HepG2 (cell line): ENCODE results near the gene TAS2R40. TPM values are rescaled to one million over a fixed set of nuclear protein-coding genes. Genes with fewer than 3 reads are reported as not detected.

Experiments used
- ATAC-seq: fragments of 200-7000 bp; cut with Tn5 transposase; 3 replicates; pipeline ENCODE4 v1.9.1; 2020; ENCODE audit warnings: mild to moderate bottlenecking, moderate library complexity
- BruUV-seq: library from RNA; stranded (reverse); fragments of 400-500 nt; replicated peaks from 2 replicates; lab custom pipeline; 2021; lab: Mats Ljungman, UMichigan
- CTCF ChIA-PET: fragments of 300-600 bp; formaldehyde crosslinking; extraction: SDS; loops from one replicate; lab custom pipeline; 2021; ENCODE audit warnings: low total read pairs, inconsistent platforms, low intra/inter-chr PET ratio; lab: Yijun Ruan, JAX
- POLR2A ChIA-PET: fragments of 350-600 bp; sonication (Branson Sonifier 250); formaldehyde crosslinking; loops from one replicate; lab custom pipeline; 2020; ENCODE audit warnings: antibody characterized with exemption, inconsistent platforms; lab: Yijun Ruan, JAX
- DNase-seq: peaks from one replicate; pipeline ENCODE4 v3.0.0-alpha.2; 2015; ENCODE audit warnings: low spot score
- FAIRE-seq: peaks from 3 replicates; lab custom pipeline; 2011; peaks lifted over from hg19 to GRCh38; lab: Jason Lieb, UNC
- H2AFZ ChIP-seq: one replicate; pipeline ENCODE4 v1.6.1; 2011; ENCODE audit warnings: low read length, inconsistent platforms
- H3K27ac ChIP-seq: fragments of 300-600 bp; 3 replicates; pipeline ENCODE4 v1.8.0; 2011; ENCODE audit warnings: mixed run types, mild to moderate bottlenecking, mixed read lengths, low read length, inconsistent platforms; ENCODE audit not compliant: insufficient read depth; ENCODE audit errors: extremely low read length
- H3K27me3 ChIP-seq, 2 experiments: fragments of 200-600 bp in 1 of 2; 2 replicates in 1 of 2; 3 replicates in 1 of 2; pipeline versions ENCODE4 v1.6.0 to v1.8.0; 2011; ENCODE audit warnings: low read length in 2 of 2, mild to moderate bottlenecking in 2 of 2, moderate library complexity in 2 of 2, inconsistent platforms in 1 of 2; ENCODE audit not compliant: insufficient read depth in 2 of 2, control insufficient read depth in 1 of 2
- H3K36me3 ChIP-seq, 2 experiments: fragments of 200-600 bp in 1 of 2; replicated peaks in 1 of 2; 2 replicates in 1 of 2; 3 replicates in 1 of 2; pipeline versions ENCODE4 v1.5.1 to v1.8.0; 2011; ENCODE audit warnings: low read length in 2 of 2, inconsistent platforms in 1 of 2; ENCODE audit not compliant: insufficient read depth in 2 of 2, control insufficient read depth in 1 of 2
- H3K4me1 ChIP-seq: 2 replicates; pipeline ENCODE4 v1.5.1; 2012; ENCODE audit warnings: low read length, inconsistent platforms; ENCODE audit not compliant: insufficient read depth
- H3K4me2 ChIP-seq: 2 replicates; pipeline ENCODE4 v1.6.0; 2011; ENCODE audit warnings: low read depth, low read length, inconsistent platforms
- H3K4me3 ChIP-seq, 3 experiments: fragments of 200-600 bp in 1 of 3; sonication (generic), shearing (Covaris generic) in 1 of 3; replicated peaks in 1 of 3; 2 replicates each; pipeline ENCODE4 v1.5.1; 2011 to 2016; ENCODE audit warnings: low read length in 3 of 3, inconsistent platforms in 2 of 3, low read depth in 2 of 3, mild to moderate bottlenecking in 2 of 3, control low read depth in 1 of 3, mixed read lengths in 1 of 3; ENCODE audit not compliant: insufficient read depth in 1 of 3
- H3K79me2 ChIP-seq: one replicate; pipeline ENCODE4 v1.6.1; 2011; ENCODE audit warnings: low read length, inconsistent platforms; ENCODE audit not compliant: insufficient read depth
- H3K9ac ChIP-seq: 2 replicates; pipeline ENCODE4 v1.6.0; 2011; ENCODE audit warnings: mild to moderate bottlenecking, low read depth, low read length, inconsistent platforms; ENCODE audit not compliant: insufficient read depth
- H3K9me3 ChIP-seq: 2 replicates; pipeline ENCODE4 v1.5.1; 2012; ENCODE audit warnings: mild to moderate bottlenecking, low read length
- H4K20me1 ChIP-seq: 2 replicates; pipeline ENCODE4 v1.6.0; 2011; ENCODE audit warnings: inconsistent platforms, mild to moderate bottlenecking, low read length, moderate library complexity; ENCODE audit not compliant: insufficient read depth
- CHD2 ChIP-seq: IDR thresholded peaks from 2 replicates; pipeline ENCODE4 v1.6.1; 2011; ENCODE audit warnings: low read depth, low read length, improper control_type of control experiment
- DDIT3 ChIP-seq: sonication (generic); formaldehyde crosslinking; IDR thresholded peaks from 2 replicates; pipeline ENCODE4 v1.4.0; 2020; ENCODE audit warnings: mild to moderate bottlenecking, missing genetic modification reagents
- GATAD1 ChIP-seq: IDR thresholded peaks from 2 replicates; pipeline ENCODE4 v1.6.1; 2016; ENCODE audit warnings: missing genetic modification reagents, missing compliant biosample characterization
- KAT7 ChIP-seq: IDR thresholded peaks from 2 replicates; pipeline ENCODE4 v1.6.1; 2018; ENCODE audit warnings: borderline replicate concordance, missing compliant biosample characterization
- KDM4B ChIP-seq: sonication (generic); formaldehyde crosslinking; IDR thresholded peaks from 2 replicates; pipeline ENCODE4 v1.4.0; 2020; ENCODE audit warnings: missing genetic modification reagents
- MTA3 ChIP-seq: sonication (generic); formaldehyde crosslinking; IDR thresholded peaks from 2 replicates; pipeline ENCODE4 v1.4.0; 2020; ENCODE audit warnings: missing genetic modification reagents
- NFIC ChIP-seq: IDR thresholded peaks from 2 replicates; pipeline ENCODE4 v1.6.1; 2012; ENCODE audit warnings: mild to moderate bottlenecking, low read length, inconsistent platforms
- NONO ChIP-seq, 2 experiments: fragments of 450-650 bp in 1 of 2; sonication (generic) in 1 of 2; formaldehyde crosslinking in 1 of 2; IDR thresholded peaks in 1 of 2; conservative IDR thresholded peaks in 1 of 2; 2 replicates each; pipeline versions ENCODE4 v1.6.1 to v1.8.0; 2017 to 2022; ENCODE audit warnings: mild to moderate bottlenecking in 1 of 2, missing genetic modification reagents in 1 of 2, moderate library complexity in 1 of 2
- RFX1 ChIP-seq: fragments of 450-650 bp; IDR thresholded peaks from 2 replicates; pipeline ENCODE4 v1.6.1; 2017
- SAFB2 ChIP-seq: sonication (generic); formaldehyde crosslinking; IDR thresholded peaks from 2 replicates; pipeline ENCODE4 v1.5.1; 2020; ENCODE audit warnings: missing genetic modification reagents, low read depth, mild to moderate bottlenecking, borderline replicate concordance
- THAP11 ChIP-seq: IDR thresholded peaks from 2 replicates; pipeline ENCODE4 v1.6.1; 2016; ENCODE audit warnings: missing biosample characterization, missing genetic modification reagents
- USF2 ChIP-seq, 2 experiments: sonication (generic) in 1 of 2; formaldehyde crosslinking in 1 of 2; IDR thresholded peaks; 2 replicates each; pipeline versions ENCODE4 v1.5.1 to v1.6.1; 2011 to 2020; ENCODE audit warnings: borderline replicate concordance in 1 of 2, low read depth in 1 of 2, low read length in 1 of 2, mild to moderate bottlenecking in 1 of 2, missing genetic modification reagents in 1 of 2, moderate library complexity in 1 of 2
- ZFYVE20 ChIP-seq: sonication (generic); formaldehyde crosslinking; IDR thresholded peaks from 2 replicates; pipeline ENCODE4 v1.8.0; 2023; ENCODE audit warnings: low read depth, mild to moderate bottlenecking, moderate library complexity, missing genetic modification reagents, borderline replicate concordance
- ZNF382 ChIP-seq: sonication (generic); formaldehyde crosslinking; IDR thresholded peaks from 2 replicates; pipeline ENCODE4 v1.5.0; 2020; ENCODE audit warnings: missing genetic modification reagents, mild to moderate bottlenecking, borderline replicate concordance
- ZNF557 ChIP-seq: sonication (generic); formaldehyde crosslinking; IDR thresholded peaks from 2 replicates; pipeline ENCODE4 v1.4.0; 2020; ENCODE audit warnings: missing genetic modification reagents
- ZNF768 ChIP-seq: sonication (generic); formaldehyde crosslinking; IDR thresholded peaks from 2 replicates; pipeline ENCODE4 v1.4.0; 2020; ENCODE audit warnings: missing genetic modification reagents
- WGBS: methylation state at CpG from one replicate; pipeline ENCODE4 v1.1.6; 2017; ENCODE audit warnings: low lambda C conversion rate; 5-methylcytosine and 5-hydroxymethylcytosine counted together
- in situ Hi-C: cut with HindIII; loops from 2 replicates; pipeline ENCODE4 v1.10.0; 2017; ENCODE audit warnings: low pct_unique_long_range_greater_than_20kb; ENCODE audit not compliant: extremely low pct_ligation_motif_present
- intact Hi-C: fragments of 100-400 bp; cut with micrococcal nuclease; formaldehyde crosslinking; loops from one replicate; pipeline ENCODE4 v1.10.0; 2022; ENCODE audit not compliant: unreplicated experiment
- polyA plus RNA-seq, 8 experiments: library from polyadenylated mRNA; depleted of rRNA in 3 of 8; stranded (reverse) in 7 of 8; unstranded in 1 of 8; fragments of >200 nt; fragmentation: Illumina TruSeq in 4 of 8; extraction: Trizol in 4 of 8; gene quantifications; 2 replicates each; pipeline versions ENCODE4 v1.2.1 to v1.2.3, GENCODE V29; 2011 to 2016; ENCODE audit warnings: low read depth in 4 of 8, missing spikeins in 1 of 8, mixed read lengths in 1 of 8; ENCODE audit not compliant: insufficient read depth in 1 of 8
- total RNA-seq, 5 experiments: library from RNA; depleted of rRNA; stranded (reverse); fragments of >200 nt; fragmentation: Illumina TruSeq; extraction: Trizol; gene quantifications; 2 replicates each; pipeline ENCODE4 v1.2.3, GENCODE V29; 2016; ENCODE audit warnings: low read depth in 1 of 5
- TF ChIP-seq, protein P1 (sequence below): IDR thresholded peaks from 2 replicates; pipeline ENCODE4 v1.6.1; 2016; ENCODE audit warnings: control low read depth

Gene TAS2R40
- total and polyA plus RNA-seq, 2 of the 13 experiments (the other 11 are each of a cell fraction or from before 2014, with no cell fraction given) = not detected

GRCh38 chr7:143236408-143236990, 14.7 kb downstream of the TAS2R40 start:
- no TSS peak for BruUV-seq
- intact Hi-C loops = no loop called here

More at GRCh38 chr7:143236408-143236990, 14.7 kb downstream of the TAS2R40 start:
- Histone ChIP-seq H3K4me1 (peaks cover 7% of the 10 kb centered on the region; the same call in 1 of the 2 replicates), H3K79me2 (no peaks in the 10 kb centered on the region), H2AFZ (no peak overlapping the region), H3K4me3 (no peak overlapping the region), H3K9ac (no peak overlapping the region), H3K4me2 (no peak overlapping the region), H3K27ac (no peak overlapping the region), H3K36me3 (no peaks in the 10 kb centered on the region), H3K27me3 (0 out of 5 replicates have a peak, but pooled peaks cover 0 to 1% of the 10 kb centered on the region in 2 experiments), H4K20me1 (no peaks in the 10 kb centered on the region), H3K9me3 (peaks cover 6% of the 10 kb centered on the region; the same call in 1 of the 2 replicates)
- no peak for TF ChIP-seq ZNF768 (CRISPR knock-in tag)
- no peak for TF ChIP-seq ZFYVE20 (CRISPR knock-in tag)
- TF ChIP-seq GATAD1 (CRISPR knock-in tag) = no peak
- TF ChIP-seq KDM4B (CRISPR knock-in tag) = no peak
- no peak for TF ChIP-seq DDIT3 (CRISPR knock-in tag)
- no peak for TF ChIP-seq SAFB2 (CRISPR knock-in tag)
- TF ChIP-seq NONO (IDR thresholded peaks at IDR 0.05) = no peak
- no peak for TF ChIP-seq NONO (CRISPR knock-in tag; conservative IDR thresholded peaks at IDR 0.05)
- TF ChIP-seq, protein P1, sequence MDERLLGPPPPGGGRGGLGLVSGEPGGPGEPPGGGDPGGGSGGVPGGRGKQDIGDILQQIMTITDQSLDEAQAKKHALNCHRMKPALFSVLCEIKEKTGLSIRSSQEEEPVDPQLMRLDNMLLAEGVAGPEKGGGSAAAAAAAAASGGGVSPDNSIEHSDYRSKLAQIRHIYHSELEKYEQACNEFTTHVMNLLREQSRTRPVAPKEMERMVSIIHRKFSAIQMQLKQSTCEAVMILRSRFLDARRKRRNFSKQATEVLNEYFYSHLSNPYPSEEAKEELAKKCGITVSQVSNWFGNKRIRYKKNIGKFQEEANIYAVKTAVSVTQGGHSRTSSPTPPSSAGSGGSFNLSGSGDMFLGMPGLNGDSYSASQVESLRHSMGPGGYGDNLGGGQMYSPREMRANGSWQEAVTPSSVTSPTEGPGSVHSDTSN (CRISPR knock-in tag) = no peak
- no peak for TF ChIP-seq MTA3 (CRISPR knock-in tag)
- TF ChIP-seq ZNF382 (CRISPR knock-in tag) = no peak
- no peak for TF ChIP-seq THAP11 (CRISPR knock-in tag)
- TF ChIP-seq RFX1 = no peak
- no peak for TF ChIP-seq CHD2
- TF ChIP-seq USF2 (IDR thresholded peaks at IDR 0.05; ENCODE audit: low read depth, low read length) = no peak
- no peak for TF ChIP-seq USF2 (CRISPR knock-in tag; IDR thresholded peaks at IDR 0.05; ENCODE audit: borderline replicate concordance)
- no peak for TF ChIP-seq KAT7 (CRISPR knock-in tag)
- TF ChIP-seq NFIC = no peak
- no peak for TF ChIP-seq ZNF557 (CRISPR knock-in tag)
- WGBS = 30% methylated on average over 3 of the region's 3 CpGs
- POLR2A ChIA-PET = no interaction called here
- FAIRE-seq (no peak), ATAC-seq (no peak), DNase-seq (no peak)
- CTCF ChIA-PET = no interaction called here
- in situ Hi-C loops = no loop called here
